ENCODE measurements around the gene DIS3L. TPM values are rescaled to one million over a fixed set of nuclear protein-coding genes. Genes with fewer than 3 reads are reported as not detected.
"Not testable (repeated sequence)": the region's sequence is repeated elsewhere in the genome, so short reads cannot be mapped to it uniquely, and the experiment has no call there.

Gene DIS3L
- total RNA-seq, 1 donor from 2014 or later: 42.0 TPM

- DNase-seq: no peak
Observed at GRCh38 chr15:66312144-66312543, 18.8 kb downstream of the DIS3L start.

- no peak for DNase-seq
Observed at GRCh38 chr15:66323312-66323928, 30.1 kb downstream of the DIS3L start.

- no peak for DNase-seq
Observed at GRCh38 chr15:66326051-66326450, 32.7 kb downstream of the DIS3L start.

- DNase-seq: no peak
Observed at GRCh38 chr15:66327736-66328135, 34.4 kb downstream of the DIS3L start.

GRCh38 chr15:66328771-66329170 lies 35.4 kb downstream of the DIS3L start:
- no peak for DNase-seq

- DNase-seq: not testable (repeated sequence)
Observed at GRCh38 chr15:66348530-66348929, 55.2 kb downstream of the DIS3L start.

- no peak for DNase-seq
Observed at GRCh38 chr15:66356077-66356358, 62.6 kb downstream of the DIS3L start.

GRCh38 chr15:66356359-66357236 lies 63.2 kb downstream of the DIS3L start, which contains the start of gene TIPIN:
TSS of gene TIPIN (minus strand) at chr15:66356685. CDS start at chr15:66352947, 3,738 bp downstream.
- peak; percentile 98 for DNase-seq

GRCh38 chr15:66359740-66360139 lies 66.4 kb downstream of the DIS3L start:
- DNase-seq: no peak

GRCh38 chr15:66361745-66362460 lies 68.5 kb downstream of the DIS3L start:
- not testable (repeated sequence) for DNase-seq

- no peak for DNase-seq
Observed at GRCh38 chr15:66362776-66363175, 69.4 kb downstream of the DIS3L start.

GRCh38 chr15:66364944-66365528 lies 71.7 kb downstream of the DIS3L start:
- no peak for DNase-seq

GRCh38 chr15:66369773-66370651 lies 76.6 kb downstream of the DIS3L start:
- peak; percentile 56 for DNase-seq

- no peak for DNase-seq
Observed at GRCh38 chr15:66374179-66374578, 80.8 kb downstream of the DIS3L start.

- no peak for DNase-seq
Observed at GRCh38 chr15:66378814-66379430, 85.6 kb downstream of the DIS3L start.

- not testable (repeated sequence) for DNase-seq
Observed at GRCh38 chr15:66381376-66381775, 88.0 kb downstream of the DIS3L start.

Small RNA genes within 50 kb of the gene (small RNA-seq; reads per million reads assigned to genes)
- not detected for gene RF00019 (ENCODE audit: low replicate concordance)
- 3.6 reads per million, percentile 91 among the genes with 10 or more reads in this experiment for gene SCARNA14 (ENCODE audit: low replicate concordance)

Other genes with a start within 250 kb of the DIS3L start
- 0.10 TPM for gene MEGF11, start 39.8 kb upstream of the DIS3L start, total RNA-seq
- gene TIPIN, start 63.1 kb downstream of the DIS3L start, total RNA-seq: 10.7 TPM
- gene MAP2K1, start 93.3 kb downstream of the DIS3L start, total RNA-seq: 46.7 TPM
- 22.8 TPM for gene SNAPC5, start 204.2 kb downstream of the DIS3L start, total RNA-seq
- 5,398 TPM for gene RPL4, start 211.3 kb downstream of the DIS3L start, total RNA-seq
- 12.0 TPM for gene ZWILCH, start 211.8 kb downstream of the DIS3L start, total RNA-seq

Data from tongue (tissue), 3 donors.